Hematopoietic multipotent progenitor cell (in vitro differentiated cells): Measurements from ENCODE around the gene KRTAP5-3. TPM values are rescaled to one million over a fixed set of nuclear protein-coding genes. Genes with fewer than 3 reads are reported as not detected.
A peak's percentile ranks its signal among the peaks of the same experiment; 100 is the strongest.

Source experiments
- DNase-seq, 3 donors: peaks; one replicate each; pipeline ENCODE4 v3.0.0-alpha.2; 2011 to 2015; ENCODE audit warnings: low read depth in 2 of 3, low spot score in 2 of 3
- total RNA-seq: library from RNA; depleted of rRNA; stranded (reverse); fragments of >200 nt; gene quantifications from one replicate; pipeline ENCODE4 v1.2.3, GENCODE V29; 2012

Gene KRTAP5-3
- total RNA-seq, 1 donor, result not detected

- DNase-seq, result no peak
These were observed 41.7 kb downstream of the KRTAP5-3 start for GRCh38 chr11:1566381-1567051.

GRCh38 chr11:1565904-1566247 lies 42.4 kb downstream of the KRTAP5-3 start:
- no peak for DNase-seq

GRCh38 chr11:1565173-1565903 lies 42.9 kb downstream of the KRTAP5-3 start:
- no peak for DNase-seq

- DNase-seq, result peak in 1 of 3 donors; percentile 43
These were observed 43.6 kb downstream of the KRTAP5-3 start for GRCh38 chr11:1564535-1565172.

GRCh38 chr11:1563697-1564534 lies 44.3 kb downstream of the KRTAP5-3 start:
- no peak for DNase-seq

GRCh38 chr11:1563149-1563638 lies 45.1 kb downstream of the KRTAP5-3 start:
- no peak for DNase-seq

- no peak for DNase-seq
These were observed 45.7 kb downstream of the KRTAP5-3 start for GRCh38 chr11:1562469-1563148.

GRCh38 chr11:1561955-1562354 lies 46.3 kb downstream of the KRTAP5-3 start:
- DNase-seq, result no peak

GRCh38 chr11:1561266-1561665 lies 47.0 kb downstream of the KRTAP5-3 start:
- no peak for DNase-seq

GRCh38 chr11:1560649-1561251 lies 47.5 kb downstream of the KRTAP5-3 start:
- DNase-seq, result no peak

- no peak for DNase-seq
These were observed 48.1 kb downstream of the KRTAP5-3 start for GRCh38 chr11:1560002-1560648.

- no peak for DNase-seq
These were observed 48.9 kb downstream of the KRTAP5-3 start for GRCh38 chr11:1559111-1559951.

- DNase-seq, result no peak
These were observed 49.5 kb downstream of the KRTAP5-3 start for GRCh38 chr11:1558775-1559110.

GRCh38 chr11:1557904-1558774 lies 50.1 kb downstream of the KRTAP5-3 start:
- no peak for DNase-seq
